COR-L47 (cell line): ENCODE results near the gene PER1.

Experiments used
- DNase-seq: peaks from one replicate; lab custom pipeline; 2025; lab: John Stamatoyannopoulos, UW

PER1 gene, protein sequence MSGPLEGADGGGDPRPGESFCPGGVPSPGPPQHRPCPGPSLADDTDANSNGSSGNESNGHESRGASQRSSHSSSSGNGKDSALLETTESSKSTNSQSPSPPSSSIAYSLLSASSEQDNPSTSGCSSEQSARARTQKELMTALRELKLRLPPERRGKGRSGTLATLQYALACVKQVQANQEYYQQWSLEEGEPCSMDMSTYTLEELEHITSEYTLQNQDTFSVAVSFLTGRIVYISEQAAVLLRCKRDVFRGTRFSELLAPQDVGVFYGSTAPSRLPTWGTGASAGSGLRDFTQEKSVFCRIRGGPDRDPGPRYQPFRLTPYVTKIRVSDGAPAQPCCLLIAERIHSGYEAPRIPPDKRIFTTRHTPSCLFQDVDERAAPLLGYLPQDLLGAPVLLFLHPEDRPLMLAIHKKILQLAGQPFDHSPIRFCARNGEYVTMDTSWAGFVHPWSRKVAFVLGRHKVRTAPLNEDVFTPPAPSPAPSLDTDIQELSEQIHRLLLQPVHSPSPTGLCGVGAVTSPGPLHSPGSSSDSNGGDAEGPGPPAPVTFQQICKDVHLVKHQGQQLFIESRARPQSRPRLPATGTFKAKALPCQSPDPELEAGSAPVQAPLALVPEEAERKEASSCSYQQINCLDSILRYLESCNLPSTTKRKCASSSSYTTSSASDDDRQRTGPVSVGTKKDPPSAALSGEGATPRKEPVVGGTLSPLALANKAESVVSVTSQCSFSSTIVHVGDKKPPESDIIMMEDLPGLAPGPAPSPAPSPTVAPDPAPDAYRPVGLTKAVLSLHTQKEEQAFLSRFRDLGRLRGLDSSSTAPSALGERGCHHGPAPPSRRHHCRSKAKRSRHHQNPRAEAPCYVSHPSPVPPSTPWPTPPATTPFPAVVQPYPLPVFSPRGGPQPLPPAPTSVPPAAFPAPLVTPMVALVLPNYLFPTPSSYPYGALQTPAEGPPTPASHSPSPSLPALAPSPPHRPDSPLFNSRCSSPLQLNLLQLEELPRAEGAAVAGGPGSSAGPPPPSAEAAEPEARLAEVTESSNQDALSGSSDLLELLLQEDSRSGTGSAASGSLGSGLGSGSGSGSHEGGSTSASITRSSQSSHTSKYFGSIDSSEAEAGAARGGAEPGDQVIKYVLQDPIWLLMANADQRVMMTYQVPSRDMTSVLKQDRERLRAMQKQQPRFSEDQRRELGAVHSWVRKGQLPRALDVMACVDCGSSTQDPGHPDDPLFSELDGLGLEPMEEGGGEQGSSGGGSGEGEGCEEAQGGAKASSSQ (N-terminal part only)

DNA sequence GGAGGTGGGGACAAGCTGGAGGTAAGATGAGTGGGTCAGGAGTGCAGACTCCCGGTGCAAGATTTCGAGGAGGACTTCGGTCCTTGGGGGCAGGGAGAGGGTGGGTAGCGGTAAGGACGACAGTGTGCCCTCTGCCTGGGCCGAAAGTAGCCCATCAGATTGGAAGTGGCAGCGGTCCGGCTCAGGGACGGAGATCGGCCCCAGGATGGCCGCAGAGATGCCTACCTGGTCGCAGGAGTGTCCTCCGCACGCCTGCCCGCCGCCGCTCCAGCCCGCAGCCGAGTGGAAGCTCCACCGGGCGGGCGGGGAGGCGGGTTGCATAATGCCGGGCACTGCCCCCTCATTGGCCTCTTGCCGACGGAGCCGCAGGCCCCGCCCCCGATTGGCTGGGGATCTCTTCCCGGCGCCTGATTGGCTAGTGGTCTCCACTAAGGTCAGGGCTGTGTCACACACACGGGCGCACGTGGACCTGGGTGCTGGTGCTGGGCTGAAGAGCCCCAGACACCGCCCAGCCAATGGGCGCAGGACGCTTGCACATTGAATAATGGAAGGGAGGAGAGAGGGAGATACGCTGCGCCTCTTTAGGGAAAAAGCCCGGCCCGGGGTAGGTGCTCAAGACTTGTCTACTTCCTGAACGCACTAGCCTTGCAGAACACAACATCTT, at the start of gene PER1:
Gene PER1 (minus strand): TSS at position 293 of the 664 bp plus-strand sequence. CDS start 1,698 bp downstream, outside the sequence.
- DNase-seq = peak; percentile 79

DNA sequence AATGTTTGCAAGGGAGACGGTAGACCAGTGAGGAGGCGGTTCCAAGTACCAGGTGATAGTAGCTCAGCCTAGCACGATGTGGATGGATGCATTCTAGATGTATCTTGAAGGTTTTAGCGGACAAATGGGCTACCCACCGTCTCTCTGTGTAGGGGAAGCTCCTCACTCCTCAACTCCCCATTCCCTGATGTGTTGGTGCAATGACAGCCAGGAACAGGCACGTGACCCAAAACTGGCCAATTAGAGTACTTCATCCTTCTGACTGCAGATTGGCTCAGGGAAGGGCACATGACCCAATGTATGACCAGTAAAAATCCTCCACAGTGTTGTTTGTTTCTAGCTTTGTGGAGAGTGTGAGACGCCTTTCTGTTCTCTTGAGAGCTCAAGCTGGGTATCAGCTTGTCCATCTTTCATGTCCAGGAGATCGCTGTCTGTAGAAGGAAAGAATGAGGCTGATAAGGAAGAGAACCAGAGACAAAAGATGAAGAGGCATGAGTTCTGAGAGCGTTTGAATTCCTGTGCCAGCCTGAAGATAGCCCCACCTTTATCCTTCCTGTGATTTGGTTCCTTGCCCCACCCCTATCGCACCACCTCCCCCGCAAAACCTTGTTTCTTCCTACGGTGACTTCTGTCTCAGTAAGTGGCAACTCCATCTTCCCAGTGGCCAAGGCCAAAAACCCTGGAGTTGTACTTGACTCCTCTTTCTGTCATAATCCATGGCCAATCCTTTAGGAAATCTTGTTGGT, 40.0 kb upstream of the PER1 start:
- DNase-seq = peak; percentile 77

DNA sequence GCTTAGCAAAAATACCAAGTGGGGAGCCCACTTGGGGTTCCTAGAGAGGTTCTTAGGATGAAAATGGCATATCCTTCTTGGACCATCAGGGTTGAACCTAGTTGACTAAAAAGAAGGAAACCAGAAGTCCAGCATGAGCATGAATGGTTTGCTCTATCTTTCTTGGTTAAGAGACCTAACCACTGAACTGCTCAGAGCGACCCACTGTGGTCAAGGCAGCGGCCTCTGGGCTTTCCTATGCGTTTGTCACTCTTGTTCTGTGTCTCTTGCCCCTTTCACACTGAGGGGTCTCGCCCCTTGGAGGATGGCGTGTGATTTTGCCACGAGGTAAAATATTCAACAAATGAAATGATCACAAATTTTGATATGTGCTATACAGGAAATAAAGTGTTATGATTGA, 38.3 kb upstream of the PER1 start:
- DNase-seq = no peak

DNA sequence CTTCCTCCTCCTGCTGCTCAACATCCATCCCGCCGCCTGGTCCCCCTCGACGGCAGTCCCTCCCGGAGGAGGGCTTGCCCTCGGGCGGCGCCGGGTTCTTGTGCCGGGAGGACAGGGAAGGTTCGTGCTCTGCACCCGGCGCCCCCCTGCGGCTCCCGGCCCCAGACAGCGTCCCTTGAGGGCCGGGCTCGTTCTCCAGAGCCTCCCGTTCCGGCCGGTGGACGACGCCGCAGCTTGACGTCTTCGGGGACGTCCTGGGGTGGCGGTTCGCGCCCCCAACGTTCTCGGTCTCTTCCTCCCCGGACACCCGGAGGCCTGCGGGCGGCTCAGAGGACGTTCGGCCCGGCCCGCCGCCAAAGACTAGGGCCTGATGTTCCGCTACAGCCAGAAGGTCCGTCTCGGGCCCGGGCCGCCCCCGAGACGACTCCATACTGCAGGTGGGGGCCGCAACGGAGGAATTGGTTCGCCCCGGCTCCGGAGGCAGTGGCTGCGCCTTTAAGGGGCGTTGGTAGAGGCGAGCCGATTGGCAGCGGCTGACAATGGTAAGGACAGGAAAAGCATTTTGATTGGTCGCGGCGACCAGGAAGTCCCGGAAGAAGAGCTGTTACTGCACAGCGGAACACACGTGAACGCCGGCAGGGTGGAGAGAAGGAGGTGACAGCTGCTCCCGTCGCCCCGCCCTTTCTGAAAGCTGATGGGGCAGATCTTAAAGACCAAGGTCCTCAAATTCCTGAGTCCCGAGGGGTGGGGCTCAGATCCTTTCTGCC, 37.7 kb upstream of the PER1 start, which contains the start of gene BORCS6:
Gene BORCS6 (minus strand): TSS at position 470 of the 767 bp plus-strand sequence. CDS start 40 bp downstream, at position 430.
- peak; percentile 86 for DNase-seq

DNA sequence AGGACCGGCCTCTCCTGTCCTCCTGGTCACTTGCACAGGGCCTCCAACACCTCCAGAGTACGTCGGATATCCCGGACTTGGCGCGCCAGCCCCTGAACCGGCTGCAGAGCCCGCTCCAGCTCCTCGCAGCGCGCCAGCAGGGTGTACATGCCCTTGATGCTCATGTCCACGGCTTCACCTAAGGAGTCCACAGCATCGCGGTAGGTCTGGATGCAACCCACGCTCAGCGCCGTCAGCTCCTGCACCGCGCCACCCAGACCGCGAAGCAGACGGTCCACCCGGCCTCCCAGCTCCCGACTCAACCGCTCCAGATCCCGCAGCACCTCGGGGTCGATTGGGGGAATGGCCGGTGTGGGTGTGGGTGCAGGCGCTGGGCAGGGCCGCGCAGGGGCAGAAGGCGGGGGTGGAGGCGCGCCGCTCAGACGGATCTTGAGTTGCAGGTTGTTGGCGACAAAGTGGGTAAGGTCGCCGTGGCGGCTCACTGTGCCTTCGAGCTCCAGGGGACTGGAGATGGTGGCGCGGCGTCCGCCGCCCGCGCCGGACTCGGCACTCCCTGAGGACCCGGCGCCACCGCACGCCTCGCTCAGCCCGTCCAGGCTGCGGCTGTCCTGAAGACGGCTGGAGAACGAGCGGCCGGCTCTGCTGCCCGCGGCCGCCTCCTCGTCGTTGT, 37.0 kb upstream of the PER1 start:
- no peak for DNase-seq

DNA sequence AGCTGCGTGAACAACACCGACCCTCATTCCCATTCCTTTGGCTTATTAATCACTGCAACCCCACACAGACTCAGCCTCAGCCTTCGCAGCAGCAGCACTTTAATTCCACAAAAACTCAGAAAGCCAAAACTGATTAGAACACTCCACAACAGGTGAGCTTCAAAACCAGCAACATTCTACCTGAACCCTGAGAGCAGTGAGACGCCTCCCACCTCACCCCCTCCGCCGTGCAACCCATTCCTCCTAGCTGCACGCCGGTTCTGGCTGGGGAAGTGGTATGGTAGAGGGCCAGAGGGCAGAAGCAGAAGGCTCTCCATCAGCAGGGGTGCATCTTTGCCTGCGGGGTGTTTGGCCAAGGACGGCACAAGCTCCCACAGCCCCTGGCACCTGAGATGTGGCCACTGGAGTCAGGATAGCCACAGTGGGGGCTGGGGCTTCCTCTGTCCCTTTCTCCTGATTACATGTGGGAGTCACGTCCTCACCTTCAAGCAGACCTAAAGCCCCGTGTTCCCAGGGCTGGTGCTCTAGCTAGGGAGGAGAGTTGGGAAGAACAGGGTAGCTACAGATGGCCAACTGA, 36.1 kb upstream of the PER1 start:
- no peak for DNase-seq

DNA sequence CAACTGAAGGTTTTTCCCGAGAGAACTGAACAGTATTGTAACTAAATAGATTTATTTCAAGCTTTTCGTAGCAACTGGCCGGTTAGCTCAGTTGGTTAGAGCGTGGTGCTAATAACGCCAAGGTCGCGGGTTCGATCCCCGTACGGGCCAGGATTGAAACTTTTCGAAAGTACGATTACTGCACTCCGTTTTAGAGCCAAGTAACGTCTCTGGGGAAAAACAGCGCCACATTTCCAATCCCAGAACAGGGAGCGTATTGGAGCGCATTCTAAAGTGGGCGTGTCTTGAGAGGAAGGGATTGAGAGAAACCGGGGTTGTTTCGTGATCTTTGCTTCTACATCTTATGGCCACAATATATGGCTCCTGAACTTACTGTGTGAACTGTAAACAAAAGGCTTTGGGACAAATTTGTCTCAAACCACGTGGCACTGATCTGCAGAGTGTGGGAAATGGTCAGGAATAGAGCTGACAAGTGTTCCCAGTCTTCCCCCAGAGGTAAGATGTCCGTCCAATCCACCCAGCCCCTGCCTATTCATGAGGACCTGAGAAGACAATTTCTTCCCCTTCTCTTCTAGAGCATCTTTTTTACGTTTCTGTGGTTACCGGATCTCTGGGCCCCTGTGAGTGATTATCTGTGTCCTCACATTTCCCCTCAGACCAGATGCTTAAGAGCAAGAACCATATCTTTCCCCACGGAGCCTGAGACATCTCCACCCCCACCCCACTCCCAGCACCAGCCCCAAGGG, 35.5 kb upstream of the PER1 start:
- peak; percentile 86 for DNase-seq

DNA sequence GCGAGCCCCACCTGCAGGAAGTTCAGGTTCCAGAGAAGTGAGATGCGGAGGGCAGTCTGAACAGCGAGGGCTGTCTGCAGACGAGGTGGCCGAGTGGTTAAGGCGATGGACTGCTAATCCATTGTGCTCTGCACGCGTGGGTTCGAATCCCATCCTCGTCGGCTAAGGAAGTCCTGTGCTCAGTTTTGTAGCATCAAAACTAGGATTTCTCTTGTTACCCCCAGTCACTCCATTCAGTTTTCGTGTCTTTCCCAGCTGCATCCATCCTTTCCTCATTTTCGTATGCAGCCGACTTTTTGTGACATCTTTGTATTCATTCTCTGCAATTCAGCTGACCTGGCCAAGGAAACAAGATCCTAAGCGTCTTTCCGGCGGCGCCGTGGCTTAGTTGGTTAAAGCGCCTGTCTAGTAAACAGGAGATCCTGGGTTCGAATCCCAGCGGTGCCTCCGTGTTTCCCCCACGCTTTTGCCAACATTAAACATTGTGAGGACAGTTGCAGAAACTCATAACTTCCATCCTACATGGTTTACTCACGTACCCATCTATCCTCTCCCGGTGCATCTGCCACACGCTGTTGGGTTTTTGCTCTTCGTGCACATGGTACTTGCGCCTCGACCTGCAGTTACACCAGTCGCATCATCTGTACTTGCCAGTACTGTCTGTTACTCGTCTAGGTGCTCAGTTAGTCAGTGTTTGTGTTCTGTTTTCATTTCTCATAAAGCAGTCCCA, 34.7 kb upstream of the PER1 start:
- DNase-seq = peak; percentile 71

DNA sequence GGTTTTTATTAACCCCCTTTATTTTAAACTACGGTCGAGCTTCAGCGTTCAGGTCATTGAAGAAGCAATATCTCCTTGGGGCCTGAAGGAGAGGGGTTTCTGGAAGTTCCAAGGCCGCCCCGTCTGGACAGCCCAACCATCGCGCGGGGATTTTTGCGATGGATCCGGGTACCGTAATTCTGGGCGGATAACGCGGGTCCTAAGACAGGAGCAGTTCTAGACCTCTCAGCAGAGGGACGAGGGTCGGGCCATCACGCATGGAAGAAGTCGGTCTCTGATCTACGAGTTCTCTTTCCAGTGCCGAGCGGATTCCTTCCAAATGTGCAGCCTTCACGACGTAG, 34.2 kb upstream of the PER1 start:
- DNase-seq = no peak

DNA sequence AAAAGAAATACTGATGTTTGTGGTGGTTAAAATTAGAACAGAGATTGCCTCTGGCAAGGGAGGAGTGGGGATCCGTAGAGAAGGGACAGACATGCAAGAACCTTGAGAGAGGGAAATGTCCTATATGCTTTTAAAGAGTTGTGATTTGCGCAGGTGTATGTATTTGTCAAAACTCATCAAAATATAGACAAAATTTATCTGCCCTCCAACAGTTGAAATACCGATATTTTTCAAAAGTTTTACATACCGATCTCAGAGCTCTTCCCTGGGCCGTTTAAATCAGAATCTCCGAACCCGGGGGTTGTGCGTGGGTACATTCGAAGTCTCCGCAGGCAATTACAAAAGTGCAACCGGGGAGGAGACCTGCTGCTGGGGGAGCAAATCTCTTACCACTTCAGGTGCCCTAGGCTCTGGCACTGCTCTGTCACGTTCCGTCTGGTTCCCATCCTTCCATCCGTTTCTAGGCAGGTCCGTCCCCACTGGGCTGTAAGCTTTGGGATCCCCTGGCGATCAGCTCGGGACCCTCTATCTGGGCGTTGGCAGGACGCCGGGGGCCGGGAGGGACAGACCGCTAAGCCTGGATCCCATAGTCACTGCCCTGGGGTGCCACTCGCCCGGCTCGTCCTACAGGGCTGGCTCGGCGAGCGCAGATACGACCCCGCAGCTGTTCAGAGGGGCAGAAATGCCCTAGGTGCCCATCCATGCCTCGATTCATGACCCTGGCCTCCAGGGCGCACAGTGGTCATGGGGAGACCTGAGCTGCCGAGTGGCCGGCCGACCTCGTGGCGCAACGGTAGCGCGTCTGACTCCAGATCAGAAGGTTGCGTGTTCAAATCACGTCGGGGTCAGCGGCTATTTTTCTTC, 33.6 kb upstream of the PER1 start:
- peak; percentile 38 for DNase-seq

DNA sequence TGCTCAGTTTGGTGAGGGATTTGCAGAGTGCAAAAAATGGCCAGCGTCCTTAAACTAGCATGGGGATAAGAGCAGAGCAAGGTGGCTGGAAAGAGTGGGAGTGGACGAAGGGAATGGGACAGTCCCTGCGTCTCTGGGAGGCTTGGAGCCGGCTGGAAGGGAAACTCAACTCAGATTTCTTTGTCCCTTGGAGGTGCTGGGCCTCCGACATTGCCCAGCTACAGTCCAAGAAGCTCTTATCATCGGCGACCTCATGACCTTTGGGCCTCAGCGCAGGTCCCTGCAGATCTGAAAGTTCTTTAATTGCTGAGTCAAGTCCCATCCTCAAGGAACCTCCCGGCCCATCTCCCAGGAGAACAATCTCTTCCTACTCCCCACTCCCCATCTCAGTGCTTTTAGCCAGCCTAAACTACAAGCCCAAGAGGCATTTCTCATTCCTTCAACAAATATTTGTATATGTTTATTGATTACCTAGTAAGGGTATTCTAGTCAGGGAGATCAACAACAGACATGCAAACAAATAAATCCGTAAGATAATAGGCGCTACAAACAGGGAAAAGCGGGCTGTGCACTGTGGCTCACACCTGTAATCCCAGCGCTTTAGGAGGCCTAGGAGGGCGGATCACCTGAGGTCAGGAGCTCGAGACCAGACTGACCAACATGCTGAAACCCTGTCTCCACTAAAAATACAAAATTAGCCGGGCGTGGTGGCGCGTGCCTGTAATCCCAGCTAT, 25.0 kb upstream of the PER1 start:
- no peak for DNase-seq

DNA sequence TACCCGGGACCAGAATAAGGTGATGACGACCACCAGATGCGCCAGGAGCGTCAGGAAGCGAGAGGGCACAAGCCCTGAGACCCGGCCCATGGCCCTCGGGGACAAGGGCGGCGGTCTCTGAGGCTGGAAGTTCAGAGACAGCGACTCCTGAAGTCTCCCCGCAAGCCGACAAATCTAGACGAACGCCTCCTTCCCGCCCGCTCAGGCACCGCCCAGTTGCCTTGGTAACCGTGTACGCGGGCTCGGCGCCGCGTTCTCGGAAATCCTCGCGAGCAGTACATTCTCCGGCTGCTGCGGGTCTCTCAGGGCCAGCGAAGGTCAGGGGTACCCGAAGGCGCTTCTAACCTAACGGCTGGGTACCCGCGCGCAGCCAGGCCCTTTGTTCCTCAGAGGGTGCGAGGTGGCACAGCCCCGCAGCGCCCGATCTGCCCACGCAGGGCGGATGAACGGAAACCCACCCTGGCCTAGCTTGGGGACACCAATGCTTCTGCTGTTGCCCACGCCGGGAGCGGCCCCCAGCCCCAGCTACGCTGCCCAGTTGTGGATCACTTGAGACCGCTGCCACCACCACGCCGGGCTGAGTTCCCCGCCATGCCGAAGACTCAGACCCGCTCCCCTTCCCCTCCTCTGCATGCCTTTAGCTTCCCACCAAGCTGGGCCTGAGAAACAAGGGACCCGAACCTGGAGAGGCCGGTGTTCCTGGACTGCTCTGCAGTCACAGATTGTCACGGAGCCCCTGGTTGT, 24.2 kb upstream of the PER1 start, which contains the start of gene TMEM107:
Gene TMEM107 (minus strand): TSS at position 184 of the 744 bp plus-strand sequence. CDS start 94 bp downstream, at position 90.
- peak; percentile 73 for DNase-seq

DNA sequence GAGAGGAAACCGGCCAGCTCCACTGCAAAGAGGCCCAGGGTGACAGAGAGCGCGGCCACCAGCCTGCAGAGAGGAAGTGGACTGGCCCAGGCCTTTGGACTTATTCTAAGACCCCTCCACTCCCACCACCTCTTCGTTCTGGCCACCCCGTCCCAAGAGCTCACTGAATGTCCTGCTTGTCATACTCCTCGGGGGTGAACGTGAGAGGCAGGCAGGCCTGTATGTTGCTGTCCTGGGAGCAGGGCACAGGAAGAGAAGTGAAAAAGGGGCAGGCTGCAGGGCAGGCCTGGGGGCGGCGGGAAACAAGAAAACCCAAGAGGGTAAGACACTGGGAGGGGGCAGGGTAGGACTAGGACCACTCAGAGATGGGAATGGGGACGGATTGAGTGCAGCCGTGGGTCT, 23.6 kb upstream of the PER1 start:
- DNase-seq = no peak

DNA sequence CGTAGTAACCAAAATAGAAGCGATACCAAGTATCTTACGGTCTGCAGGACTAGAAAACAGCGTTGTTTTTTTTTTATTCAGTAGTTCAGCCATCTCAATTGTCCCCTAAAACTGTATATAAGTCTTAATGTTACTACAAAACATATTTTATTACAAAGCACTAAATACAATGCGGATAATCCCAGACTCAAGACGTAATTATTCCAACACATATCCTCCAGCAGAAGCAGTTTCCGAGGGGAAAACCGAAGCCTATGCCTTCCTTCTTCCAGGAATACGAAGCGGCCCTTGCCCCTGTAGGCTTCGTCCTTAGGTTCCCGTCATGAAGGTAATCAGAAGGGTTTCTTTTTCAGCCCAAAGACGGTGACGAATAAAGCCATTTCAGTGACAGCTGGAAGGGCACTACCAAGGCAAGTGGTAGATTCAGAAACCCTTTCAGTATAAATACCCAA, 21.7 kb upstream of the PER1 start:
- DNase-seq = no peak
